CD4-positive, CD25-positive, alpha-beta regulatory T cell (primary cell): Measurements from ENCODE around the gene ENOSF1. TPM values are rescaled to one million over a fixed set of nuclear protein-coding genes. Genes with fewer than 3 reads are reported as not detected.
A peak's percentile ranks its signal among the peaks of the same experiment; 100 is the strongest.

Source experiments
- ATAC-seq, 2 donors: fragments of 150-1000 bp; cut with Tn5 transposase; one replicate each; pipeline ENCODE4 v1.10.0; 2021; ENCODE audit warnings: low read depth in 2 of 2, moderate number of reproducible peaks in 2 of 2, moderate library complexity in 1 of 2
- DNase-seq, 3 donors: peaks; one replicate each; pipeline versions ENCODE4 v3.0.0 to v3.0.0-alpha.2; 2012 to 2022; ENCODE audit warnings: mixed read lengths in 1 of 3
- H3K27ac ChIP-seq: one replicate; pipeline ENCODE4 v1.7.0; 2013; ENCODE audit warnings: mild to moderate bottlenecking, low read length; ENCODE audit not compliant: insufficient read depth, poor library complexity, severe bottlenecking
- H3K27me3 ChIP-seq: one replicate; pipeline ENCODE4 v1.7.0; 2013; ENCODE audit warnings: low read length; ENCODE audit not compliant: control insufficient read depth, insufficient read depth
- H3K36me3 ChIP-seq: one replicate; pipeline ENCODE4 v1.7.0; 2013; ENCODE audit warnings: mild to moderate bottlenecking, low read length, moderate library complexity; ENCODE audit not compliant: control insufficient read depth, insufficient read depth
- H3K4me1 ChIP-seq: 2 replicates; pipeline ENCODE4 v1.7.0; 2013; ENCODE audit warnings: mild to moderate bottlenecking, low read length; ENCODE audit not compliant: insufficient read depth, control insufficient read depth, poor library complexity, severe bottlenecking
- H3K4me3 ChIP-seq: one replicate; pipeline ENCODE4 v1.7.0; 2013; ENCODE audit warnings: low read depth, mild to moderate bottlenecking, low read length, moderate library complexity
- H3K9me3 ChIP-seq, 2 experiments: 1 replicate in 1 of 2; 2 replicates in 1 of 2; pipeline ENCODE4 v1.7.0; 2013; ENCODE audit warnings: low read length in 2 of 2, mild to moderate bottlenecking in 1 of 2, moderate library complexity in 1 of 2; ENCODE audit not compliant: control insufficient read depth in 2 of 2
- H3K27ac Mint-ChIP-seq, 3 donors: one replicate each; pipeline ENCODE4 v1.8.0; 2020 to 2022; ENCODE audit warnings: mild to moderate bottlenecking in 3 of 3, mixed read lengths in 3 of 3, moderate library complexity in 2 of 3
- H3K27me3 Mint-ChIP-seq: one replicate; pipeline ENCODE4 v1.8.0; 2022; ENCODE audit warnings: mild to moderate bottlenecking, mixed read lengths
- H3K36me3 Mint-ChIP-seq: one replicate; pipeline ENCODE4 v1.8.0; 2020; ENCODE audit warnings: mixed read lengths
- H3K4me1 Mint-ChIP-seq, 4 donors: one replicate each; pipeline ENCODE4 v1.8.0; 2020 to 2022; ENCODE audit warnings: mixed read lengths in 4 of 4, mild to moderate bottlenecking in 1 of 4
- H3K4me3 Mint-ChIP-seq, 4 donors: one replicate each; pipeline ENCODE4 v1.8.0; 2020 to 2022; ENCODE audit warnings: mild to moderate bottlenecking in 4 of 4, mixed read lengths in 4 of 4, moderate library complexity in 3 of 4
- H3K9me3 Mint-ChIP-seq, 7 donors: one replicate each; pipeline ENCODE4 v1.8.0; 2020 to 2022; ENCODE audit warnings: mixed read lengths in 7 of 7, mild to moderate bottlenecking in 3 of 7, moderate library complexity in 2 of 7
- polyA plus RNA-seq, 4 donors: library from polyadenylated mRNA; unstranded; fragments of 300-500 nt; fragmentation: Illumina TruSeq; gene quantifications; one replicate each; pipeline ENCODE4 v1.2.3, GENCODE V29; 2021
- total RNA-seq: library from RNA; stranded (reverse); gene quantifications from one replicate; pipeline ENCODE4 v1.2.3, GENCODE V29; 2022

Gene ENOSF1
- total and polyA plus RNA-seq, 5 donors from 2014 or later = 6.1 to 58.4 (median 9.8) TPM

DNA sequence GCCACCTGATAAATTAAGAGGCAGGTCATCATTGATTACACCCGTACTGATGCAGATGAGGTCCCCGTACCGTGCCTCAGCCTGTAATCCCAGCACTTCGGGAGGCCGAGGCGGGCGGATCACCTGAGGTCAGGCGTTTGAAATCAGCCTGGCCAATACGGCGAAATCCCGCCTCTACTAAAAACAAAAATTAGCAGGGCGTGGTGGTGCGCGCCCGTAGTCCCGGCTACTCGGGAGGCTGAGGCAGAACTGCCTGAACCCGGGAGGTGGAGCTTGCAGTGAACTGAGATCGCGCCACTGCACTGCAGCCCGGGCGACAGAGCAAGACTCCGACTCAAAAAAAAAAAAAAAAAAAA lies 683 bp upstream of the ENOSF1 start:
- ATAC-seq (no peak), DNase-seq (no peak)
- Histone ChIP-seq H3K9me3 (no peaks in the 10 kb centered on the region), H3K4me1 (peaks cover 12% of the 10 kb centered on the region), H3K27ac (no peak overlapping the region), H3K36me3 (peaks cover 3% of the 10 kb centered on the region), H3K4me3 (no peak overlapping the region), H3K27me3 (no peaks in the 10 kb centered on the region)
- H3K36me3 Mint-ChIP-seq = peaks cover 13% of the 10 kb centered on the region
- peaks cover 4% of the 10 kb centered on the region for H3K27me3 Mint-ChIP-seq
- H3K9me3 Mint-ChIP-seq = no peaks in the 10 kb centered on the region
- peak overlapping the region in 2 of 3 donors; percentile 23 to 66 for H3K27ac Mint-ChIP-seq
- H3K4me3 Mint-ChIP-seq = peak overlapping the region in 3 of 4 donors; percentile 70 to 96 (median 77)
- H3K4me1 Mint-ChIP-seq = peaks cover 14 to 45% (median 27%) of the 10 kb centered on the region in 4 donors

DNA sequence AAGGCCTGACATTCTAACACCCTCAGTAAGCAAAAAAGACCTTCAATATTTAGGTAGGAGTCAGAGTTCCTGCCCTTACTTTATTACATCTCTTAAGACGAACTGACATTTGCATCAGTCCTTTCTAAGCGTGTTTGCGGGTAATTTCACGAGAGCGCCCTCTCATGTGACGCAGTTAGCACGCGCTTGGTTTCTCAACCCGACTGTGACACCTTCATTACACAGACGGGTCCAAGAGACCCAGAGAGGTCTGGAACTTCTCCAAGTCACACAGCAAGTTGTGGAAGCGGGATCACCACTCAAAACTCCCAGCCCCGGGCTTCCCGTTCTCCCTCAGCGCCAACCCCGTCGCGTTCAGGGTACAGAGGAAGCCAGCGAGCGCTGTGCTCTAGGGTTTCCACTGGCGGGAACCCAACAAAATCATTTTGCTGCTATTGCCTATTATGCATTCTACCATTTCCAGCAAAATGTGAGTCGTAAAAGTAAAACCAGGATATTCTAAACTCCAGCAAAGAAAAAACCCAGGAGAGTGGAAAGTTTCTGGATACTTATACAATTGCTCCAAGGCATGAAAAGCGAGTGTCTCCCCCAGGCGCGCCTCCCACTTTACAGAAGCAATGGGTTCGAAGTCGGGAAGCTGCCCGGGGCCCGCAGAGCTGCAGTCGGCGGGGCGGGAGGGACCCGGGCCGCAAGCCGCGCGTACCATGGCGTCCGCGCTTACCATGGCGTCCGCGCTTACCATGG lies 601 bp downstream of the ENOSF1 start:
- peak overlapping the region; percentile 91 to 97 (median 96) for H3K4me3 Mint-ChIP-seq
- H3K27ac ChIP-seq = peak overlapping the region; percentile 79

DNA sequence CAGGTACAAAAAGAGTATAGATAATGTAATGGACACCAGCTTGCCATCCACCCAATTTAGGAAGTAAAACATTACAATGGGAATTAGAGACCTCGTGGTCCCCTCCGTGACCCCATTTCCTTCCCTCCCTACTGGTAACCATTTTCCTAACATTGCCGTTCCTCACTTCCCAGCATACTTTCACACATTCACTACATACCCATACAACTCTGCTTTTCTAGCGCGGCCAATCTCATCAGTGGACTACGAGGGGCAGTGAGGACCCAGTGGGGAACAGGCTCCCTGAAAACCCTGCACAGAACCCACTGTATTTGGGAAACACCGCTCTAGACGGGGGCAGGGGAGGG lies 1.1 kb downstream of the ENOSF1 start:
- no peaks in the 10 kb centered on the region for H3K9me3 ChIP-seq
- Mint-ChIP-seq H3K4me3 (peak overlapping the region; percentile 91 to 97 (median 96)), H3K9me3 (no peaks in the 10 kb centered on the region), H3K4me1 (peaks cover 14 to 51% (median 30%) of the 10 kb centered on the region in 4 donors), H3K27me3 (peaks cover 4% of the 10 kb centered on the region), H3K27ac (peak overlapping the region; percentile 95 to 99 (median 95)), H3K36me3 (peaks cover 16% of the 10 kb centered on the region)
- ATAC-seq = no peak
- no peaks in the 10 kb centered on the region for H3K27me3 ChIP-seq
- no peak for DNase-seq
- H3K4me3 ChIP-seq = peak overlapping the region; percentile 94
- H3K36me3 ChIP-seq = peaks cover 5% of the 10 kb centered on the region
- H3K4me1 ChIP-seq = peaks cover 12% of the 10 kb centered on the region
- H3K27ac ChIP-seq = peak overlapping the region; percentile 79

More for the DNA sequence above, 601 bp downstream of the ENOSF1 start:
- Histone ChIP-seq H3K9me3 (no peaks in the 10 kb centered on the region), H3K36me3 (peaks cover 3% of the 10 kb centered on the region), H3K4me1 (peaks cover 12% of the 10 kb centered on the region), H3K4me3 (peak overlapping the region; percentile 94), H3K27me3 (no peaks in the 10 kb centered on the region)
- DNase-seq (peak; percentile 49 to 90 (median 80)), ATAC-seq (peak; percentile 50 to 55)
- peaks cover 14 to 48% (median 27%) of the 10 kb centered on the region in 4 donors for H3K4me1 Mint-ChIP-seq
- peaks cover 4% of the 10 kb centered on the region for H3K27me3 Mint-ChIP-seq
- peak overlapping the region; percentile 95 to 99 (median 95) for H3K27ac Mint-ChIP-seq
- H3K36me3 Mint-ChIP-seq = peaks cover 13% of the 10 kb centered on the region
- no peaks in the 10 kb centered on the region for H3K9me3 Mint-ChIP-seq

DNA sequence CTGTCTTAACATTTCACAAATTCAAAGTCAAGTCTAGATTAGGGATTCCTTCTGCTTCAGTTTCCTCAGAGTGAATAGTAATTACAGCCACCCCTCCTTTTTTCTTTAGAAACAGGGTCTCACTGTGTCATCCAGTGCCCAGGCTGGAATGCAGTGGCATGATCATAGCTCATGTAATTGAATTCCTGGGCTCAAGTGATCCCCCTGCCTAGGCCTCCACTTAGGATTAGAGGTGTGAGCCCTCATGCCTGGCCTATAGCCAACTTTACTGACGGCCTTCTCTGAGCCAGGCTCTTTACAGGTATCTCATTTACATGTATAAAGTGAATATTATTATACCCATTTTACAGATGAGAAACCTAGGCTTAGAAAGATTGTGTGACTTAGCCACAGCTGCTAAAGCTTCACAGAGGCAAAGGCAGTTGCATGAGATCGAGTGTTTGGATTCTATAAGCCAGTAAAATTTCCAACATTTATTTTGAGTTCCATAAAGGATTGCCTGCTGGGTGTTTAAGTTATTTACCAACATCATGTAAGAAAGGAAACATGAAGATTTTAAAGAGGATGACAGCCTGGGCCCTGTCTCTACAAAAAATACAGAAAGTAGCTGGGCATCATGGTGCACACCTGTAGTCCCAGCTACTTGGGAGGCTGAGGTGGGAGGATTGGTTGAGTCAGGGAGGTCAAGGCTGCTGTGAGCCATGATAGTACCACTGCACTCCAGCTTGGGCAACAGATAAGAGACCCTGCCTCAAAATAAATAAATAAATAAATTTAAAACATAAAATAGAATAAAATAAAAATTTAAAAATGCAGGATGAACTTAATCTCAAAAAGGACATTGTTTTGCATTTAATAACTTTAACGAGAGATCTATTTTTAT lies 1.8 kb downstream of the ENOSF1 start:
- peak overlapping the region in 2 of 3 donors; percentile 81 to 95 for H3K27ac Mint-ChIP-seq
- Histone ChIP-seq H3K36me3 (peaks cover 6% of the 10 kb centered on the region), H3K27ac (peak overlapping the region; percentile 79), H3K4me1 (peaks cover 12% of the 10 kb centered on the region), H3K9me3 (no peaks in the 10 kb centered on the region), H3K4me3 (peak overlapping the region; percentile 94), H3K27me3 (no peaks in the 10 kb centered on the region)
- peaks cover 10 to 52% (median 32%) of the 10 kb centered on the region in 4 donors for H3K4me1 Mint-ChIP-seq
- no peaks in the 10 kb centered on the region for H3K9me3 Mint-ChIP-seq
- H3K4me3 Mint-ChIP-seq = peak overlapping the region; percentile 91 to 97 (median 96)
- H3K36me3 Mint-ChIP-seq = peaks cover 20% of the 10 kb centered on the region
- DNase-seq (no peak), ATAC-seq (no peak)
- H3K27me3 Mint-ChIP-seq = peaks cover 4% of the 10 kb centered on the region

DNA sequence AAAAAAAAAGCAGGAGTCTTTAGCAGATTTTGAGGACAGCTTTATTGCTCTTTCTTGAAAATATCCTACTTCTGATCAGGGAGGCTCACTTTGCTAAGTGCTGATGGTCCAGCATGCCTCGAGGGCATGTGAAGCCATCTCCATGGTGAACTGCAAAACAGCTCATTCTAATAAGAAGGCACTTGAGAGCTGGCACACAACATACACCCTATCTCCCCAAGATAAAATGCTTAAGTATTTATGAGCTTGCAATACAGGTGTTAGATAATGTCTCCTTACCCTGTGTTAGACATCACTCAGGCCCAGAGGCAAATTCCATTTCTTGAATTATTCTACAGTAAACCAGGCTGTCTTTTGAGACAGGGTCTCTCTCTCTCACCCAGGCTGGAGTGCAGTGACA lies 2.7 kb downstream of the ENOSF1 start:
- no peak overlapping the region for H3K4me3 ChIP-seq
- H3K27me3 Mint-ChIP-seq = peaks cover 4% of the 10 kb centered on the region
- no peaks in the 10 kb centered on the region for H3K9me3 Mint-ChIP-seq
- H3K27me3 ChIP-seq = no peaks in the 10 kb centered on the region
- DNase-seq = no peak
- H3K4me3 Mint-ChIP-seq = peak overlapping the region; percentile 17 to 56 (median 39)
- no peaks in the 10 kb centered on the region for H3K9me3 ChIP-seq
- H3K4me1 ChIP-seq = peaks cover 12% of the 10 kb centered on the region
- peaks cover 9% of the 10 kb centered on the region for H3K36me3 ChIP-seq
- H3K36me3 Mint-ChIP-seq = peaks cover 29% of the 10 kb centered on the region
- peak overlapping the region in 2 of 3 donors; percentile 81 to 92 for H3K27ac Mint-ChIP-seq
- no peak for ATAC-seq
- H3K27ac ChIP-seq = no peak overlapping the region
- H3K4me1 Mint-ChIP-seq = peaks cover 10 to 52% (median 36%) of the 10 kb centered on the region in 4 donors

DNA sequence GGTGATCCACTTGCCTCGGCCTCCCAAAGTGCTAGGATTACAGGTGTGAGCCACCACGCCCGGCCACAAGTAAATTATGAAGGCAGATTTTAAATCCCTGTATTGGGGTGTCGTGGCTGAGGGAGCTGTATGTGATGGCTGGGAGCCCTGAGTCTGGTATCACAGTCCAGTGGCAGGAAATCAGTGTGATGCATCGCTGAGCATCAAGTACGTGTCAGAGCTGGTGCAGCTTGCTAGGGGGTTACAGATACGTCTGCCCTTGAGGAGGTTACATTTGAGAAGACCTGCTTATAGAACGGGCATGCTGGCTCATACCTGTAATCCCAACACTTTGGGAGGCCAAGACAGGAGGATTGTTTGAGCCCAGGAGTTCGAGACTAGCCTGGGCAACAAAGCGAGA lies 4.3 kb downstream of the ENOSF1 start:
- no peaks in the 10 kb centered on the region for H3K9me3 ChIP-seq
- no peak for DNase-seq
- H3K4me3 Mint-ChIP-seq = peak overlapping the region in 1 of 4 donors; percentile 2
- peaks cover 19% of the 10 kb centered on the region for H3K36me3 ChIP-seq
- no peak overlapping the region for H3K27ac ChIP-seq
- H3K36me3 Mint-ChIP-seq = peaks cover 37% of the 10 kb centered on the region
- H3K4me1 Mint-ChIP-seq = peaks cover 10 to 55% (median 41%) of the 10 kb centered on the region in 4 donors
- peaks cover 12% of the 10 kb centered on the region for H3K4me1 ChIP-seq
- ATAC-seq = no peak
- H3K4me3 ChIP-seq = no peak overlapping the region
- no peaks in the 10 kb centered on the region for H3K9me3 Mint-ChIP-seq
- no peaks in the 10 kb centered on the region for H3K27me3 ChIP-seq
- H3K27ac Mint-ChIP-seq = peak overlapping the region in 2 of 3 donors; percentile 70 to 92
- no peaks in the 10 kb centered on the region for H3K27me3 Mint-ChIP-seq

DNA sequence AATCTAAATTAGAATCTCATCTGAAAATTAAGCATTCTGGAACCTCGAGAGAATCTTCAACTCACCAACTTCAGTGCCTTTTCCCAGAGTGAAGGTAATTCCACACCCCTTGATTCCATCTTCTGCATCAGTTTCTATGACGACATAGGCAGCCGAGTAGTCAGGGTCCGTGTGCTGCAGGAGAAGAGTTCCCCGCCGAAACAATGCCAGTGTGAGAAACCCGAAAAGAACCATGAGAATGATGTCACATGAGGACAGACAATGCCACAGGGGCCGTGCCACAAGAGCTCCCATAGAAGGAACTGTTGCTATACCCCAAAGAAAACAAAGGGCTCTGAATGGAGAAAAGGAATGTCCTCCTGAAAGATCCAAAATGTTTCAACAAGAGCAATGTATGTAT lies 6.0 kb downstream of the ENOSF1 start:
- H3K4me1 ChIP-seq = peaks cover 7% of the 10 kb centered on the region
- Mint-ChIP-seq H3K27me3 (no peaks in the 10 kb centered on the region), H3K4me3 (no peak overlapping the region), H3K27ac (peak overlapping the region in 2 of 3 donors; percentile 59 to 81), H3K9me3 (no peaks in the 10 kb centered on the region), H3K4me1 (peaks cover 12 to 53% (median 40%) of the 10 kb centered on the region in 4 donors), H3K36me3 (peaks cover 36% of the 10 kb centered on the region)
- no peaks in the 10 kb centered on the region for H3K27me3 ChIP-seq
- H3K9me3 ChIP-seq = no peaks in the 10 kb centered on the region
- H3K4me3 ChIP-seq = no peak overlapping the region
- DNase-seq = no peak
- H3K27ac ChIP-seq = no peak overlapping the region
- H3K36me3 ChIP-seq = peaks cover 22% of the 10 kb centered on the region
- ATAC-seq = no peak
